ENCODE measurements around the gene TIAM1.

- TF ChIP-seq CTCF (conservative IDR thresholded peaks at IDR 0.05) (no peak), ZFX (IDR thresholded peaks at IDR 0.05) (no peak)
Observed at GRCh38 chr21:31279214-31279613, 64.8 kb downstream of the TIAM1 start.
